GM12878 (cell line): ENCODE results near the gene MEIOSIN. TPM values are rescaled to one million over a fixed set of nuclear protein-coding genes. Genes with fewer than 3 reads are reported as not detected.

Source experiments
- ATAC-seq: fragments of 200-7000 bp; cut with Tn5 transposase; 3 replicates; pipeline ENCODE4 v1.9.1; 2020; ENCODE audit warnings: mild to moderate bottlenecking, moderate library complexity
- BruUV-seq: library from RNA; stranded (reverse); fragments of 400-500 nt; replicated peaks from 2 replicates; lab custom pipeline; 2021; lab: Mats Ljungman, UMichigan
- CTCF ChIA-PET: fragments of 300-600 bp; sonication (Branson Sonifier 250); formaldehyde crosslinking; extraction: SDS; loops from one replicate; lab custom pipeline; 2021; ENCODE audit warnings: inconsistent platforms; lab: Yijun Ruan, JAX
- POLR2A ChIA-PET: fragments of 350-600 bp; formaldehyde crosslinking; extraction: SDS; loops from one replicate; lab custom pipeline; 2021; ENCODE audit warnings: inconsistent platforms; lab: Charles Lee
- RAD21 ChIA-PET: fragments of 300-600 bp; sonication (Branson Sonifier 250); formaldehyde crosslinking; loops from one replicate; lab custom pipeline; 2023; ENCODE audit warnings: antibody characterized with exemption; ENCODE audit not compliant: unreplicated experiment; lab: Charles Lee
- SMC1A ChIA-PET: fragments of 300-600 bp; sonication (Branson Sonifier 250); formaldehyde crosslinking; loops from one replicate; lab custom pipeline; 2023; ENCODE audit not compliant: unreplicated experiment, uncharacterized antibody; lab: Charles Lee
- DNase-seq: peaks from one replicate; pipeline ENCODE4 v3.0.0-alpha.2; 2011; ENCODE audit warnings: low read depth, low spot score
- FAIRE-seq: peaks from 3 replicates; lab custom pipeline; 2011; peaks lifted over from hg19 to GRCh38; lab: Jason Lieb, UNC
- H2AFZ ChIP-seq: 2 replicates; pipeline ENCODE4 v1.6.0; 2011; ENCODE audit warnings: low read depth, low read length, control low read depth; ENCODE audit not compliant: control insufficient read depth
- H3K27ac ChIP-seq: 2 replicates; pipeline ENCODE4 v1.5.1; 2011; ENCODE audit warnings: control low read depth; ENCODE audit not compliant: control insufficient read depth, insufficient read depth
- H3K27me3 ChIP-seq, 2 experiments: replicated peaks in 1 of 2; 2 replicates each; pipeline versions ENCODE4 v1.6.0 to v1.6.1; 2011; ENCODE audit warnings: low read length in 1 of 2; ENCODE audit not compliant: control insufficient read depth in 2 of 2, insufficient read depth in 2 of 2
- H3K36me3 ChIP-seq, 2 experiments: 2 replicates each; pipeline ENCODE4 v1.5.1; 2011; ENCODE audit warnings: low read length in 1 of 2; ENCODE audit not compliant: control insufficient read depth in 2 of 2, insufficient read depth in 2 of 2
- H3K4me1 ChIP-seq: 2 replicates; pipeline ENCODE4 v1.6.1; 2011; ENCODE audit warnings: mild to moderate bottlenecking, low read length, moderate library complexity, mixed read lengths; ENCODE audit not compliant: control insufficient read depth, insufficient read depth
- H3K4me2 ChIP-seq: 2 replicates; pipeline ENCODE4 v1.6.0; 2011; ENCODE audit warnings: control low read depth; ENCODE audit not compliant: control insufficient read depth, insufficient read depth
- H3K4me3 ChIP-seq: fragments of 200-600 bp; sonication (generic); 2 replicates; pipeline ENCODE4 v1.5.1; 2016
- H3K79me2 ChIP-seq: 2 replicates; pipeline ENCODE4 v1.6.0; 2011; ENCODE audit warnings: low read length; ENCODE audit not compliant: control insufficient read depth, insufficient read depth
- H3K9ac ChIP-seq: 2 replicates; pipeline ENCODE4 v1.8.0; 2011; ENCODE audit warnings: low read length, control low read depth, mixed read lengths; ENCODE audit not compliant: control insufficient read depth, insufficient read depth
- H3K9me3 ChIP-seq: replicated peaks from 3 replicates; pipeline ENCODE4 v1.5.1; 2011; ENCODE audit warnings: mild to moderate bottlenecking, low read length; ENCODE audit not compliant: control insufficient read depth, insufficient read depth
- H4K20me1 ChIP-seq: 2 replicates; pipeline ENCODE4 v1.6.0; 2011; ENCODE audit not compliant: control insufficient read depth, insufficient read depth
- NR2C1 ChIP-seq: fragments of 450-650 bp; IDR thresholded peaks from 2 replicates; pipeline ENCODE4 v1.6.1; 2017; ENCODE audit warnings: antibody characterized with exemption, mild to moderate bottlenecking, moderate library complexity
- PML ChIP-seq: IDR thresholded peaks from 2 replicates; pipeline ENCODE4 v1.6.1; 2012; ENCODE audit warnings: low read length, inconsistent platforms
- TARDBP ChIP-seq: IDR thresholded peaks from 2 replicates; pipeline ENCODE4 v1.6.1; 2016; ENCODE audit warnings: borderline replicate concordance
- ZZZ3 ChIP-seq: IDR thresholded peaks from 2 replicates; pipeline ENCODE4 v1.6.1; 2011; ENCODE audit warnings: low read depth; ENCODE audit not compliant: control insufficient read depth, insufficient read length
- WGBS: methylation state at CpG from one replicate; pipeline ENCODE4 v1.1.6; 2016; ENCODE audit warnings: low lambda C conversion rate; ENCODE audit not compliant: insufficient replicate concordance, insufficient coverage; ENCODE audit errors: missing lambda C conversion rate; 5-methylcytosine and 5-hydroxymethylcytosine counted together
- in situ Hi-C: fragments of 300-500 bp; cut with MboI; formaldehyde crosslinking; loops from 9 replicates; pipeline ENCODE4 v1.14.3; 2018; ENCODE audit warnings: mixed read lengths
- intact Hi-C: fragments of 100-400 bp; cut with micrococcal nuclease; formaldehyde crosslinking; loops from one replicate; pipeline ENCODE4 v1.14.2; 2022; ENCODE audit not compliant: unreplicated experiment
- polyA plus RNA-seq, 11 experiments: library from polyadenylated mRNA; depleted of rRNA in 4 of 11; unstranded in 6 of 11; stranded (reverse) in 5 of 11; fragments of >200 nt; fragmentation: Nextera tagmentation in 4 of 11; fragmentation: Illumina TruSeq in 1 of 11; extraction: Ambion mirVana in 4 of 11; extraction: Trizol in 1 of 11; gene quantifications; 1 replicate in 1 of 11; 2 replicates in 10 of 11; pipeline versions ENCODE4 v1.2.1 to v1.2.3, GENCODE V29; 2011 to 2016; ENCODE audit warnings: inconsistent platforms in 2 of 11, missing spikeins in 2 of 11, low read depth in 1 of 11
- total RNA-seq, 4 experiments: library from RNA; depleted of rRNA in 3 of 4; stranded (reverse); fragments of >200 nt in 3 of 4; fragmentation: Illumina TruSeq in 1 of 4; extraction: Trizol in 1 of 4; gene quantifications; 2 replicates each; pipeline versions ENCODE4 v1.2.1 to v1.2.3, GENCODE V29; 2013 to 2021

Gene MEIOSIN
- total and polyA plus RNA-seq, 10 of the 15 experiments (the other 5 are each of a cell fraction or from before 2014, with no cell fraction given): 0.05 to 0.66 (median 0.14) TPM; not detected in 4

DNA sequence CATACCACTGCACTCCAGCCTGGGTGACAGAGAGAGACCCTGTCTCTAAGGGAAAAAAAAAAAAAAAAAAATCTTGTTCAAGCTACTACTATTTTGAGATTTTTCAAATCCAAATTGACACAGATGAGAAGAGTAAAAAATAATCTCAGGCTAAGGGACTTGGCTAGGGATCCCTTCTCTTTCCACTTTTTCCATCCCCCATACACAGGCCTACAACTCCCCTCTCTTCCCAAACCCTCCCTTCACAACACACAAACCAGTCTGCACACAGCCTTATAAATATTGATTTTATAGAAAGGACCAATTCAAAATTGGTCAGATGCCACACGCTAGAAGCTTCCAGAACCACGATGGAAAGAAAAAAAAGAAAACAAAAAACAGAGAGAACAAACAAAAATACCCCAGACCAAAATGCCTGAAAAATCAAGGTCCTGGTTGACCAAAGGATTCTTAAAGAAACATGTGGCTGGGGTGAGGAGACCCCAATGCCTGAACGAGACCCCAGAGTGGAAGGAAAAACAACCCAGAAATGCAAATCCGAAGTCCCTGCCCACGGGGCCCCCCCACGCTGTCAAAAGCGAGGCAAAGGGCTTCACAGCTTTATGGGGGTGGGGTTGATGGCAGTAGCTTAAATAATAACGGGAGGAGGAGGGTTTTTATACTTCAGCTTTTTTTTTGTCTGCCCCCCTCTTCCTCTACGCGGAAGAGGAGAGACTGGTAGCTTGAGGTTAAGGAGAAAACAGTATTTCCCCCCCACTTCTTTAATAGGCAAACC, 22.7 kb upstream of the MEIOSIN start:
- Histone ChIP-seq H3K36me3 (peaks cover 4 to 19% of the 10 kb centered on the region in 2 experiments; a peak in 3 of 4 replicates), H3K27me3 (no peaks in the 10 kb centered on the region), H2AFZ (no peak overlapping the region), H3K9me3 (no peaks in the 10 kb centered on the region), H3K79me2 (peaks cover 40% of the 10 kb centered on the region), H3K4me3 (no peak overlapping the region), H3K27ac (no peak overlapping the region), H4K20me1 (no peaks in the 10 kb centered on the region), H3K9ac (no peak overlapping the region), H3K4me2 (no peak overlapping the region), H3K4me1 (peaks cover 19% of the 10 kb centered on the region)
- TSS peak; percentile 53 for BruUV-seq
- in situ Hi-C loops (no loop called here), intact Hi-C loops (no loop called here)
- POLR2A ChIA-PET: interaction anchor here (1.0 kb wide), 1 partner anchor 19 kb away, joined by 6 read pairs; no protein-coding TSS in a partner anchor
- RAD21 ChIA-PET: interaction anchor here (0.6 kb wide), 1 partner anchor 19 kb away, joined by 3 read pairs; no protein-coding TSS in a partner anchor
- 28% methylated on average over 8 of the region's 10 CpGs for WGBS
- CTCF ChIA-PET: interaction anchor here (0.6 to 2.5 kb wide), 5 partner anchors 18 to 154 kb away, joined by 3 to 8 read pairs (median 4); partner anchors contain the start of genes DMWD, FOXA3, QPCTL and SIX5
- TF ChIP-seq ZZZ3 (no peak), TARDBP (no peak), PML (peak; percentile 8; the same call in 1 of the 2 replicates), NR2C1 (no peak)
- FAIRE-seq (no peak), DNase-seq (no peak), ATAC-seq (no peak)
- SMC1A ChIA-PET: no interaction called here
